ENCODE measurements around the gene HCRTR1.

- peak in 1 of 2 donors; percentile 18 for TF ChIP-seq CTCF (conservative IDR thresholded peaks at IDR 0.05 in 1 of 2, IDR thresholded peaks at IDR 0.05 in 1 of 2; ENCODE audit: extremely low read depth in 1 of 2, insufficient read depth in 1 of 2, low read depth in 1 of 2, low read length in 2 of 2)
- no peak for TF ChIP-seq EZH2 (IDR thresholded peaks at IDR 0.05; ENCODE audit: borderline replicate concordance, low read length)
Observed at GRCh38 chr1:31666263-31666963, 48.9 kb downstream of the HCRTR1 start.
